Testis (tissue), 3 donors: ENCODE results near the gene TM4SF20. TPM values are rescaled to one million over a fixed set of nuclear protein-coding genes. Genes with fewer than 3 reads are reported as not detected.

Source experiments
- DNase-seq: peaks from one replicate; pipeline ENCODE4 v3.0.0-alpha.2; 2019
- H3K27ac ChIP-seq, 2 donors: fragments of 200-600 bp; sonication (generic); one replicate each; pipeline ENCODE4 v1.5.1; 2019
- H3K27me3 ChIP-seq: fragments of 200-600 bp; sonication (generic); one replicate; pipeline ENCODE4 v1.5.1; 2019
- H3K36me3 ChIP-seq: fragments of 200-600 bp; sonication (generic); one replicate; pipeline ENCODE4 v1.5.1; 2017; ENCODE audit warnings: low read depth; ENCODE audit errors: missing control alignments
- H3K4me1 ChIP-seq: fragments of 200-600 bp; sonication (generic); one replicate; pipeline ENCODE4 v1.5.1; 2019
- H3K4me3 ChIP-seq, 2 donors: fragments of 200-600 bp; sonication (generic); one replicate each; pipeline ENCODE4 v1.5.1; 2017 to 2019
- H3K9me3 ChIP-seq: fragments of 200-600 bp; sonication (generic); one replicate; pipeline ENCODE4 v1.5.1; 2017
- CTCF ChIP-seq, 3 experiments: fragments of 450-650 bp in 2 of 3; fragments of 200-600 bp in 1 of 3; sonication (generic) in 1 of 3; IDR thresholded peaks; one replicate each; pipeline ENCODE4 v1.5.1; 2016 to 2019; ENCODE audit warnings: antibody characterized with exemption in 3 of 3, mild to moderate bottlenecking in 2 of 3, moderate library complexity in 1 of 3
- POLR2A ChIP-seq: fragments of 450-650 bp; IDR thresholded peaks from one replicate; pipeline ENCODE4 v1.6.1; 2017; ENCODE audit warnings: antibody characterized with exemption, mild to moderate bottlenecking, moderate library complexity
- WGBS, 2 donors: methylation state at CpG; one replicate each; pipeline ENCODE4 v1.1.5; 2018; 5-methylcytosine and 5-hydroxymethylcytosine counted together
- intact Hi-C: fragments of 100-400 bp; cut with DNase I; formaldehyde crosslinking; loops from one replicate; pipeline ENCODE4 v1.15.1; 2023; ENCODE audit warnings: low total_unique reads
- polyA plus RNA-seq: library from polyadenylated mRNA; stranded (reverse); fragments of 350-450 nt; fragmentation: Illumina TruSeq; extraction: RNeasy Lipid Tissue Mini Kit (QIAGEN cat#74804); gene quantifications from one replicate; pipeline ENCODE4 v1.2.3, GENCODE V29; 2014; ENCODE audit warnings: low read depth, low replicate concordance; ENCODE audit not compliant: insufficient read depth
- total RNA-seq, 2 donors: library from RNA; depleted of rRNA; stranded (reverse); fragments of >200 nt; gene quantifications; one replicate each; pipeline ENCODE4 v1.2.3, GENCODE V29; 2016

TM4SF20 gene
- total and polyA plus RNA-seq, 3 donors from 2014 or later: 0.79 to 5.5 (median 2.2) TPM

- WGBS, 2 donors: 80 to 87% methylated on average over 7 of the region's 7 CpGs
- TF ChIP-seq CTCF (IDR thresholded peaks at IDR 0.05): no peak
- TF ChIP-seq POLR2A: no peak
- no peak overlapping the region for H3K27ac ChIP-seq
Observed at GRCh38 chr2:227347117-227347516, 32.0 kb downstream of the TM4SF20 start.

GRCh38 chr2:227344231-227344630 lies 34.9 kb downstream of the TM4SF20 start:
- Histone ChIP-seq H3K9me3 (no peaks in the 10 kb centered on the region), H3K36me3 (no peaks in the 10 kb centered on the region), H3K4me3 (no peak overlapping the region), H3K4me1 (no peaks in the 10 kb centered on the region), H3K27ac (no peak overlapping the region), H3K27me3 (no peaks in the 10 kb centered on the region)
- WGBS, 2 donors: 87 to 88% methylated on average over 2 of the region's 2 CpGs
- DNase-seq: no peak
- intact Hi-C loops: no loop called here
- TF ChIP-seq CTCF (IDR thresholded peaks at IDR 0.05): no peak
- no peak for TF ChIP-seq POLR2A

More at GRCh38 chr2:227347117-227347516, 32.0 kb downstream of the TM4SF20 start:
- no peak overlapping the region for H3K4me3 ChIP-seq
- intact Hi-C loops: no loop called here
- no peaks in the 10 kb centered on the region for H3K9me3 ChIP-seq
- H3K36me3 ChIP-seq: no peaks in the 10 kb centered on the region
- no peak for DNase-seq
- no peaks in the 10 kb centered on the region for H3K4me1 ChIP-seq
- no peaks in the 10 kb centered on the region for H3K27me3 ChIP-seq

GRCh38 chr2:227341553-227341952 lies 37.6 kb downstream of the TM4SF20 start:
- H3K27me3 ChIP-seq: no peaks in the 10 kb centered on the region
- H3K36me3 ChIP-seq: no peaks in the 10 kb centered on the region
- TF ChIP-seq POLR2A: no peak
- TF ChIP-seq CTCF (IDR thresholded peaks at IDR 0.05): no peak
- intact Hi-C loops: no loop called here
- no peak overlapping the region for H3K4me3 ChIP-seq
- no peaks in the 10 kb centered on the region for H3K9me3 ChIP-seq
- DNase-seq: no peak
- WGBS, 2 donors: 83 to 90% methylated on average over 2 of the region's 2 CpGs
- H3K4me1 ChIP-seq: no peaks in the 10 kb centered on the region
- H3K27ac ChIP-seq: no peak overlapping the region

GRCh38 chr2:227340106-227340505 lies 39.0 kb downstream of the TM4SF20 start:
- no peaks in the 10 kb centered on the region for H3K27me3 ChIP-seq
- no peaks in the 10 kb centered on the region for H3K9me3 ChIP-seq
- H3K4me1 ChIP-seq: peaks cover 7% of the 10 kb centered on the region
- H3K36me3 ChIP-seq: no peaks in the 10 kb centered on the region
- TF ChIP-seq POLR2A (no peak), CTCF (IDR thresholded peaks at IDR 0.05) (no peak)
- WGBS, 2 donors: 74 to 75% methylated on average over 6 of the region's 6 CpGs
- no peak overlapping the region for H3K27ac ChIP-seq
- H3K4me3 ChIP-seq: no peak overlapping the region
- intact Hi-C loops: no loop called here
- no peak for DNase-seq

GRCh38 chr2:227339098-227339599 lies 40.0 kb downstream of the TM4SF20 start:
- DNase-seq: no peak
- H3K4me3 ChIP-seq: no peak overlapping the region
- intact Hi-C loops: no loop called here
- H3K36me3 ChIP-seq: no peaks in the 10 kb centered on the region
- 79 to 87% methylated on average over 2 of the region's 2 CpGs for WGBS, 2 donors
- H3K27ac ChIP-seq: no peak overlapping the region
- no peak for TF ChIP-seq POLR2A
- TF ChIP-seq CTCF (IDR thresholded peaks at IDR 0.05): no peak
- no peaks in the 10 kb centered on the region for H3K27me3 ChIP-seq
- H3K9me3 ChIP-seq: no peaks in the 10 kb centered on the region
- H3K4me1 ChIP-seq: peaks cover 7% of the 10 kb centered on the region
